GM18867 (cell line): Measurements from ENCODE around the gene MTMR3.
"Not testable (repeated sequence)": the region's sequence is repeated elsewhere in the genome, so short reads cannot be mapped to it uniquely, and the experiment has no call there.

Experiments used
- ATAC-seq: cut with Tn5 transposase; IDR thresholded peaks from one replicate; pipeline ENCODE4 v1.9.1; 2021; ENCODE audit warnings: mild to moderate bottlenecking, moderate library complexity; ENCODE audit not compliant: unreplicated experiment

Gene MTMR3

DNA sequence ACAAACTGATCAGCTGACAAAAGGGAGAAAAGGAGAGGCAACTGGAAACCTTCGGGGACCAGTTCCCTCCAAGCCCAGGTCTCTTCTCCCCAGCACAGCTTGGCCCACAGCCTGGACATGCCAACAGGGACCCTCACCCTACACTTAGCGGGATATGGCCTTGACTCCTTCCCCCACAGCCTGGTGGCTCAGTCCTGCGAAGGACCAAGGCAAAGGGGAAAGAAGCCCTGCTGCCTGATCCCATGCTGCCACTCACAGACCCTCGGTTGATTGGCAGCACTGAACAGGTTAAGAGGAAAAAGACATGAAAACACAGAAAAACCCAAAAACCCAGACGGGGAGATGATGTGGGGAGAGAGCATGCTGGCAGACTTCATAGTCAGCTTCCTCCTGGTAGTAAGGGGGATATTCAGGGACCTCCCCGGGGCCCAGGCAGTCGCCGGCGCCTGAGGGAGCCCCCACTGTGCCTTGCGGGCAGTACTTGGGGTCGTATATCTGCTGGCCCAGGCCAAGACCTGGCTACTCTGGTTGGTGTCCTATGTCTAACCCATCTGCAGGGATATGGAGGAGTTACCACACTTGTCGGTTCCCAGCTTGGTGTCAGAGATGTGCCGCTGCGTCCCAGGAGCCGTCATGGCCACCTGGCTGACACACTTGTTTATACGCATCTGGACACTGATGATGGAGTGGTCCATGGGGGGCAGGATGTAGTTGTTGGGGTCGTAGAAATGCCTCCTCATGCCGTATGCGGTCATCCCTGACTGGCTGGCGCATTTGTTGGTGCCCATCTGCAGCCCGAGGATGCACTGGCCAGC lies 163.1 kb downstream of the MTMR3 start:
- ATAC-seq, result no peak

DNA sequence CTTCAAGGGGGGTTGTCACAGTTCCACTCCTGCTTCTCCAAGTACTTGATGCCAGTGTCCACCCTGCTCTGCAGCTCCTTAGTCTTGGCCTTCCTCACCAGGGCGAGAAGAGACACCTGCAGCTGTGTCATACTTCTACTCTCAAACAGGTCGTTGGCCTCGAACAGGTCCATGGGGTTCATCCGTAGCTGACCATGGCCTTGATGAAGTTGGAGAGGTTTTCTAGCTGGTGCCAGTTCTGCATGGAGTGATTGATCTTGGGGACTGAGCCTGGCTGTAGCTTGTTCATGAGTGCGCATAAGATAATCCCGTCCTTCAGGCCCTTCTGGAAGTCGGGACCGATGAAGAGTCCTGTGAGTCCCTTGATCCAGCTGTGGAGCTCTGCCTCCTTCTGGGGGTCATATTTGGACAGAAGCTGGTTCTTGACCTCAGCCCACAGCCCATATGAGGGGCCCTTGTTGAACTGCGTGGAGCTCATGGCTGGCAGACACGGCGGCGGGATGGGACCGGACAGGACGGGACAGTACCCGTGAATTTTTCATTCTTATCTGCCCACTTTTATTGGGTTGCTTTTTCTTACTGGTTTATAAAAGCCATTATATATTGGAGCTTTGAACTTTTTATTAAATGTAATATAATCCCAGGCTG lies 163.9 kb downstream of the MTMR3 start:
- ATAC-seq, result no peak

DNA sequence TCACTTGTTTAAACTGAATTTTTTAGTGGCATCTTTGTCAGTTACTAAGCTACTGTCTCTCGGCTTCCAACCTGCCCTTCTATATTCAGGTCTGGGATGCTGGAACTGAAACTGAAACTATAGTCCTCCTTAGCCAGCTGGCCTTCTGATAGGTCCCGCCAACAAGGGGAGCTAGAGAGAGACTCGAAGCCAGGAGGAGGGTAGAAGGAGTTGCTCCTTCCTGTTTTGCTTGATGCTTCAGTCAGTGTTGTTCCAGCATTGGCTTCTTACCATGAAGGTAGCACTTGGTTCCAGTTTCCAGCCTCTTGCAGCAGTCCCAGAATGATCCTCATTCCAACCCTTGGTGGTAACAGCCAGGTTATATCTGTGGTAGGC lies 164.4 kb downstream of the MTMR3 start:
- no peak for ATAC-seq

DNA sequence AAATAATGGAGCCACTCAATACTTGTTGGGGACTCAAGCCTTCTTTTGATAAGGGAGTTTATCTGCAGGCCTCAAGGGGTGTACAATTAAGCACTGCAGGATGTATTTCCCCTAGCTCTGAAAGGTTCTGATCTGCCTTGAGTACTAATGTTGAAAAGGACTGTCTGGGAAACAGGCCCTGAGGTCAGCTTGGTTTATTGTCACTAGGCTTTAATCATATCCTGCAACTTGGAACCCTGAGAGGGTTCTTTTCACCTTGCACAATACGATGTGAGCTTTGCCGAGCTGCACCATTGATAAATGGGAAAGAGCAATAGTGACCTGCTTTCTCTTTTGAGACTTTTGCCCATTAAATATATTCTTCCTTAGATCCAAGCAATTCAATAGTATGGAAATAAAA lies 165.7 kb downstream of the MTMR3 start:
- ATAC-seq, result no peak

DNA sequence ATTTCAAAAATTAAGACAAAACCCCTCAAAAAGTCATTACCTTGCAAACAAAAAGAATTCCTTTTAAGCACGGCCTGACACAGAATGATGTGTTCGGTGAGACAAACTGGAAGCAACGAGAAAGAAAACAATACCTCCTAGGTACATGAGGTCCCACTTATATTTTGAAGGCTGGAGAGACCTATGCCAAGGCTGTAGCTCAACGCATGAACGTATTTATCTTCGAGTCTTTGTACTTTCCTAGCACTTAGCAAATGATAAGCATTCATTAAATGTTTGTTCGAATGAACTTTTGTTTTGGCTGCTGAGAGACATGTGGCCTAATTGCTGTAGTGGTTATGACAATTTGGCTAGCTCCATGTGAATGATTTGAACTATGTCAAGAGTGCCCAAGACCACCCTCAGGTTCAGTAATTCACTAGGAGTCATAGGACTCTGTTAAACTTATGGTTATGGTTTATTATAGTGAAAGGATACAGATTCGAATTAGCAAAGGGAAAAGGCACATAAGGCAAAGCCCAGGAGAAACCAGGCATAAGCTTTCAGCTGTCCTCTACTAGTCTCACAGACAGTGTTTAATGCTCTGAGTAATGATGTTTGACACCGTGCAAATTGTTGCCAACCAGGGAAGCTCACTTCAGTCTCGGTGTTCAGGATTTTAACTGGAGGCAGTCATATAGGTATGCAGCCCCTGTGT lies 171.2 kb downstream of the MTMR3 start:
- ATAC-seq, result no peak

DNA sequence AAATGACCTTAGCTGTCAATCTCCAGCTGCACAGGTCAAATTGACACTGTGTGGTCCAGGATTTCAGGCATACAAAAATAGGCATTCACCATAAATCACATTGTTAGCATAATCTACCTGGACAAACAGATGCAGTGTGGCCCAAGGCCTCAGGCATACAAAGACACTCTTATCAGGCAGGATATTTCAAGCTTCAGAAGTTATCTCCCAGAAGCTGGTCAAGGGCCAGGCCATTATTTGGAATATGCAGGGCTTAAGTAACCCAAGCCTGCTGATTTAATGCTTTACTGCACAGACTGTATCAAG lies 171.7 kb downstream of the MTMR3 start:
- ATAC-seq, result no peak

DNA sequence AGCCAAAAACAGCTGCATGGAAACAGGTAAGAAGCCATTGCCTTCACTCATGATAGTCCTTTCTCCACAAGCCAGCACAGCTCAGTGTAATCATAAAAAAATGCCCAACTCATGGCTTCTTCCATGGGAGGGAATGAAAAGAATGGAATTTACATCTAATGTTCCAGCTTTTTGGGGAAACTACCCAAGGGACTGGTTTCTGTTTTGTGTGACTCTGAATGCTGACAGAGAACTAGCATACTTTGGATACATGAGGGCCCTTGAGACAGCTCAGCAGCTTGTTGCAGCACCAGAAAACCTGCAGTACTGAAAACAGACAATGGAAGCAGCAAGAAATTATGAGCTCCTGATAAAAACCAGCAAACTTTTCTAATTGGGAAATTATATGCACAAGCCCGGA lies 173.0 kb downstream of the MTMR3 start:
- no peak for ATAC-seq

DNA sequence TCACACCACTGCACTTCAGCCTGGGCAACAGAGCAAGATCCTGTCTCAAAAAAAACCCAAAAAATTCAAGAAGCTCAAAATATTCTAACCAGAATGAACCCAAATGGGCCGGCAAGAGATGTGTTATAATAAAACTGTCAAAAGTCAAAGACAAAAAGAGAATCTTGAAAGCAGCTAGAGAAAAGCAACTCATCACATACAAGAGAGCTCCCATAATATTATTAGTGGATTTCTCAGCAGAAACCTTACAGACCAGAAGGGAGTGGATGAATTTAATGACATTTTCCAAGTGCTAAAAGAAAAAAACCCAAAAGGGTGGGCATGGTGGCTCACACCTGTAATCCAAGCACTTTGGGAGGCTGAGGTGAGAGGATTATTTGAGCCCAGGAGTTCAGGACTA lies 174.4 kb downstream of the MTMR3 start:
- no peak for ATAC-seq

DNA sequence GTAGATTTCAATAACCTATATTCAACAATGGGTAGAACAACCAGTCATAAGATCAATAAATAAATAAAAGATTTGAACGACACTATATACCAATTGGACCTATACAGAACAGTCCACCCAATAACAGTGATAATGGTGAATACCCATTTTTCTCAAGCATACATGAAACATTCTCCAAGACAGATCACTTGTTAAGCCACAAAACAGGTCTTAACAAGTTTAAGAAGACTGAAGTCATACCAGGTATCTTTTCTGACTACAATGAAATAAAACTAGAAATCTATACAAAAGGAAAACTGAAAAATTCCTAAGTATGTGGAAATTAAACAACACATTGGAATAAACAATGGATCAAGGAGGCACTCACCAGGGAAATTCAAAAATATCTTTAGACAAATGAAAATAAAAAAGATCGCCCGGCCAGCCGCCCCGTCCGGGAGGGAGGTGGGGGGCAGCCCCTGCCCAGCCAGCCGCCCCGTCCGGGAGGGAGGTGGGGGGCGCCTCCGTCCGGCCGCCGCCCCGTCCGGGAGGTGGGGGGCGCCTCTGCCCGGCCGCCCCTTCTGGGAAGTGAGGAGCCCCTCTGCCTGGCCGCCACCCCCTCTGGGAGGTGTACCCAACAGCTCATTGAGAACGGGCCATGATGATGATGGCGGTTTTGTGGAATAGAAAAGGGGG lies 176.5 kb downstream of the MTMR3 start:
- not testable (repeated sequence) for ATAC-seq

DNA sequence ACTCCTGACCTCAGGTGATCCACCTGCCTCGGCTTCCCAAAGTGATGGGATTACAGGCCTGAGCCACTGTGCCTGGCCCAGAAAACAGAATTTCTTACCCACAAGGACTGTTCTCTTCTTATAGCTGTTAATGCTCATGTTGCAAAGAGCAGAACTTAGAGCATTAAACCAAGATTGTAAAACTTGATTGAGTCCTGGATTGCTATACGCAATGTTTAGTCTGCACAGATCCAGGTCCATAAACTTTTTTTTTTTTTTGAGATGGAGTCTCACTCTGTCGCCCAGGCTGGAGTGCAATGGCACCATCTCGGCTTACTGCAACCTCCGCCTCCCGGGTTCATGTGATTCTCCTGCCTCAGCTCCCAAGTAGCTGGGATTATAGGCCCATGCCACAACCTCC lies 178.1 kb downstream of the MTMR3 start:
- ATAC-seq, result not testable (repeated sequence)

DNA sequence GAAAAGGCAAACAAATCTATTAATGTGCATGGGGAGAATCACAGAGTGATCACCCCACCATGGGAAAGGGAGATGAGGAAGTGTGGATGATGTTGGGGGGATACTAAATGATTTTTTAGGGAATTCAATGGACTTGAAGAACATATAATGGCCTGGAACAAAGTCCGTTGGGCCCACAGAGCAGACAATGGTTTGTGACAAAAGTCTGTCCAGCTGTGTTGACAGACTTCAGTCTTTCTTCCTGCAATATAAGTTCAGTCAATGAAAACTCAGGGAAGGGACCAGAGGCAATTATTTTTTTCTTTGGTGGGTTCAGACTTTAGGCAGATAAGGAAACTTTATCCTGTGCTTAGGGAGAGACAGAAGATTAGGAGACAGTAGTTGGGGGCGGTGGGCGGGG lies 179.3 kb downstream of the MTMR3 start:
- ATAC-seq, result no peak

DNA sequence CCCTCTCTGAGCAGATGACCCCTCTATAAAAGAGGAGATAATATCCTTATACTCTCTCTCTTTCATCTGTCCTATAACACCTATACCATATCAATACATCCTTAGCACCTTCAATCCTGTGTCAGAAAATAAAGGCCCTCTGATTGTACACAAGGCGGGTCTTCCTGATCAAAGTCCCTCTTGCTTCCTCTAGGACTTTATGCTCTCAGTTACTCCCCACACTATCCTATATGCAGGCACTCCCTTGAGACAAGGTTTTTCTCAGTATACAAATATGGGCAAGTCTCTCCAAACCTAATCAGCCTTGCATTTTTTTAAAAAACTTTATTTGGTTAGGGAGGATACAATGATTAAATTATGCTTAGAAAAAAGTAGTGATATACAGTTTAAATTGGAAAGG lies 180.0 kb downstream of the MTMR3 start:
- ATAC-seq, result no peak

DNA sequence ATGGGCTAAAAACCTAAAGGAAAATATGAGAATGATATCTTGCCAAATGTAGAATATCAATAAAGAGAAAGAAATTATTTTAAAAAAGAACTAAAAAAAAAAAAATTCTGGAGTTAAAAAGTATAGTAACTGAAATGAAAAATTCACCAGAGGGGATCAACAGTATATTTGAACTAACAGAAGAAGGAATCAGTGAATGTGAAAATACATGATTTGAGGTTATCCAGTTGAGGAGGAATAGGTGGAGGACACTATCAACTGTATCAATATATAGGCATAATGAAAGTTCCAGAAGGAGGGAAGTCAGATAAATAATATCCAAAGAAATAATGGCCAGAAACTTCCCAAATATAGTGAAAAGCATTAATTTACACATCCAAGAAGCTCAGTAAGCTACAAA lies 181.2 kb downstream of the MTMR3 start:
- no peak for ATAC-seq

DNA sequence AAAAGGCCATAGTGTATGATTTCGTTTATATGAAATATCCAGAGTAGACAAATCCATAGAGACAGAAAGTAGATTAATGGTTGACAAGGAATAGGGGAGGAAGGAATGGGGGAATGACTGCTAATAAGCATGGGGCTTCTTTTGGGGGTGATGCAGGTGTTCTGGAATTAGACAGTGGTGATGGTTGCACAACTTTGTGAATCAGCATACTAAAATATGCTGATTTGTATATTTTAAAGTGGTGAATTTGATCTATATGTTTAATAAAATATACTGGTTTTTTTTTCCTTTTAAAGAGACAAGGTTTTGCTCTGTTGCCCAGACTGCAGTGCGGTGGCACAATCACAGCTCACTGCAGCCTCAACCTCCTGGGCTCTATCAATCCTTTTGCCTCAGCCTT lies 190.8 kb downstream of the MTMR3 start:
- no peak for ATAC-seq

DNA sequence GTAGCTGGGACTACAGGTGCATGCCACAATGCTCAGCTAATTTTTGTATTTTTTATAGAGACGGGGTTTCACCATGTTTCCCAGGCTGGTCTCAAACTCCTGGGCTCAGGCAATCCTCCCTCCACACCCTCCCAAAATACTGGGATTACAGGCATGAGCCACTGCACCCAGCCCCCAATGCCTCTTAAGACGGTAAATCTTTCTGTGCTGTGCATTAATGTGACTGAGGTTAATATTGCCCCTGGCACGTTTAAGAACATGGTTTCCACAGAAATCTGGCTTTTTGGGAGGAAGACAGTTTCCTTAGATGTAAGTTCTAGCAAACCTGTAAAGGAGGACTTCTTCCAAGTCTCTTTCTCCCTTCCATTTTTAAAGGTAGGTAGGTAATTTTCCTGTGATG lies 191.2 kb downstream of the MTMR3 start:
- ATAC-seq, result no peak

DNA sequence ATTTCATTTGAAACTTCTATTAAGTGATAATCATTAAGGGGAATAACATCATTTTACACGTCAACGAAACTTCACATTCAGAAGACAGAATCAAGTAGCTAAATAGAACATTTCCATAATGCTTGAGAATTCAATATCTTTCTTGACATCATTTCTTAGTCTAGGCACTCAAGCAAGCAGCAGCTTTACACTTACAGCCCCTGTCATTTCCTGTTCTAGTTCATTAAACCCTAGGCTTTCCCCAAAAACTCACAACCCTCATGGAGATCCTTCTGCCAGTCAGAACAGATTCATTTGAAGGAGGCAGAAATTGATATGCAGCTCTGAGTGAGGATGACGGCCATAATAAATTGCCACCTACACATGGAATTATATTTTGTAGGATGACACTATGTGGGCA lies 192.0 kb downstream of the MTMR3 start:
- no peak for ATAC-seq

DNA sequence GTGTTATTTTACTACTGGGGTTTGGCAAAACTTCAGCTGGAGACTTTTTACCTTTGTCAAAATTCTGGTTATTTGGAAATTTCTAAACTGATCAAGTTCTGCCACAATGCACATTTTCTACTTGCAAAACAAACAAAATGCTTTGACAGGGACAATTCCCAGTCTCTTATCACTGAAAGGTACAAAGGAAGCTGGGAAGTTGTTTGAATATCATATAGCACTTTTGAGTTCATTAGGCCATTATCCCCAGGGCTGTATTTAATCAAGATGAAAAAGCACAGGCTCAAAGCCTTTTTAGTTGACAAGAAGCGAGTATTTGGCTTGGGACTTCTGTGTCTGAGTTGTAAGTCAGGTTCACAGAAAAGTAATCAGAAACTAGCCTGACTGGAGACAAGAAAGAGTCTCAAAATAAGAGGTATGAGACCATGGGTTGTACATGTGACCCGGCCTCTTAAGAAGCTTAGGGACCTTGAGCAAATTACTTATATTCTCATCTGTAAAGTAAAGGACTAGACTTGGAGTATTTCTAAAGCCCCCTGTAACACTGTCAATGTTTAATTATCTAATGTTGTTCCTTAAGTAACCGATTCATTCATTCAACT lies 194.4 kb downstream of the MTMR3 start:
- ATAC-seq, result no peak

DNA sequence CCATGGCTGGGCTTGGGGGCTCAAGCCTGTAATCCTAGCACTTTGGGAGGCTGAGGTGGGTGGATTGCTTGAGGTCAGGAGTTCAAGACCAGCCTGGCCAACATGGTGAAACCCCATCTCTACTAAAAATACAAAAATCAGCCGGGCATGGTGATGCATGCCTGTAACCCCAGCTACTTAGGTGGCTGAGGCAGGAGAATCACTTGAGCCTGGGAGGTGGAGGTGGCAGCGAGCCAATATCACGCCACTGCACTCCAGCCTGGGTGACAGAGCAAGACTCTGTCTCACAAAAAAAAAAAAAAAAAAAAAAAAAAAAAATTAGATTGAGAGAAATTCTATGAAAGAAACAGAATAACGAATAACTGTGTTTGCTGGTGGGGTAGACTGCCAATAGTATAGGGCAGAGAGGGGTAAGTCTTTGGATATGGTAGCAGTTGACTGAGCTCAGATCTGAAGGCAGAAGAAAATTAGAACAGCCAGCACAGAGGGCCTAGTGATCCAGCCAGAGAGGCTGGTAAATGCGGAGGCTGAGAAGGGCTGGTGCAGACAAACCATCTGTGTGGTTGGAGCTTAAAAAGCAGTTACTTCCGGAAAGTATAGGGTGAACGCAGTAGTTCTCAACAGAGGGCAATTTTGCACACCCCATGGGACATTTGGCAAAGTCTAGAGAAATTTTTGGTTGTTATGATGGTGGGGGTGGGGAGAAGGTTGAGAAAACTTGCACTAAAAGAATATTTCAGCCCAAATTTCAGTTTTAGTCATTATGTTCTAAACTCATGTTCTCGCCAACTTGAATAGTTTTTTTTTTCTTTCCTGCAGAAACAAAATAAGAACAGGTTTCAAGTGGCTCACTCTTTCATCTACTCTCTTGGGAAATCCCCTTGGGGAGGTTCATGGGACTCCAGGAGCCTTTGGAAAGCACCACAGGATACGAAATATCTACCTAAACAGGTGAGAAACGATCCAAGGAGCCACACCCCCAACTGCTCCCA lies 195.6 kb downstream of the MTMR3 start:
- ATAC-seq, result no peak

DNA sequence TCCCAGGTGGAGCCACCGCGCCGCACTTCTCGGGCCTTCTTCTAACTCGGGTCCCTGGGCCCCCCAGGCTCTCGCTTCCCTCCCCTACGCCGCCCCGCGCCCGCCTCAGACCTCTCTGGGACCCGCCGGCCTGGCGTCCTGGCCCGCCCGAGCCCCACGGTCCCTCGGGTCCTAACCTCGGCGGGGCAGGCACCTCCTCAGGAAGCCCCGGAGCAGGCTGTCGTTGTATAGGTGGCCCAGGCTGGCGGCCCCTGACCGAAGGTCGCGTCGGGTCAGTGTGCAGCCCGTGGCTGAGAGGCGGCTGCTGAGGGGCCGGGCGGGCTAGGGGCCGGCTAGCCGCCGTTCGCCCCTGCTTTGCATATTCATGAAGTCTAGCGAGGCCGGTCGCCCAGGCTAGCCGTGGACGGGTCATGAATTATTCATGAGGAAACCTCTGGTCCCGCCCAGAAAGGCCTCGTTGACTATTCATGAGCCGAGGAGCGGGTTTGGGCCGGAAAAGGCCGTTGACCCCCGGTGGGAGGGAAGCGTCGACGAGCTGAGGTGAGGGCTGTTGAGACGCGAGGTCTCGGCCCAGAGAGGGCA lies 197.1 kb downstream of the MTMR3 start, which contains the start of gene HORMAD2:
TSS of gene HORMAD2 (plus strand) at position 513 of the 582 bp plus-strand sequence. CDS start 13,489 bp downstream, outside the sequence.
- no peak for ATAC-seq
